GOT3 (cell line): ENCODE results near the gene FAM162A.
"Not testable (repeated sequence)": the region's sequence is repeated elsewhere in the genome, so short reads cannot be mapped to it uniquely, and the experiment has no call there.

ENCODE experiments used
- DNase-seq: peaks from one replicate; lab custom pipeline; 2025; ENCODE audit warnings: mixed read lengths; lab: John Stamatoyannopoulos, UW

The FAM162A gene

GRCh38 chr3:122383771-122384697 is at the start of gene FAM162A:
TSS of gene FAM162A (plus strand) at chr3:122384182. CDS start at chr3:122384266, 84 bp downstream.
- DNase-seq: peak; percentile 69

GRCh38 chr3:122342803-122343202 is 41.2 kb upstream of the FAM162A start:
- no peak for DNase-seq

GRCh38 chr3:122343654-122344053 is 40.3 kb upstream of the FAM162A start:
- DNase-seq: no peak

GRCh38 chr3:122349171-122349570 is 34.8 kb upstream of the FAM162A start:
- no peak for DNase-seq

GRCh38 chr3:122350814-122351418 is 33.1 kb upstream of the FAM162A start:
- no peak for DNase-seq

- no peak for DNase-seq
These were observed 32.4 kb upstream of the FAM162A start for GRCh38 chr3:122351612-122352011.

GRCh38 chr3:122353215-122353614 is 30.8 kb upstream of the FAM162A start:
- DNase-seq: no peak

- DNase-seq: no peak
These were observed 30.0 kb upstream of the FAM162A start for GRCh38 chr3:122353893-122354401.

DNA sequence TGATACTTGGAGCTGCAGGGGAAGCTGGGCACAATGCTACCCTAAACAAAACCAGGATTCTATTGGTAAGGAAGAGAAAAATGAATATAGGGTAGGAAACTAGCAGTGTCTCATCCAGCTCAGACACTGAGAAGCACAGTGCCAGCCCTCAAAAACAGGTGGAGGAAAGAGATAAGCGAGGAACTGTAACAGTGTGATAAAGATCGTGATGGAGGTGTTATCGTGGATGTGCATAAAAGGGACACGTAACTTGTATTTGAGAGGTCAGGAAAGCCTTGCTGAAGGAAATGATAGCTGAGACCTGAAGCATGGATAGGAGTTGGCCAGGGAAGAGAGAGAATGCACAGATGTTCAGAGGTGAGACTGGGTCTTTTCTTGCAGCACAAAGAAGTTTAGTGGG is 28.4 kb upstream of the FAM162A start:
- no peak for DNase-seq

- DNase-seq: no peak
These were observed 27.6 kb upstream of the FAM162A start for GRCh38 chr3:122356402-122356801.

DNA sequence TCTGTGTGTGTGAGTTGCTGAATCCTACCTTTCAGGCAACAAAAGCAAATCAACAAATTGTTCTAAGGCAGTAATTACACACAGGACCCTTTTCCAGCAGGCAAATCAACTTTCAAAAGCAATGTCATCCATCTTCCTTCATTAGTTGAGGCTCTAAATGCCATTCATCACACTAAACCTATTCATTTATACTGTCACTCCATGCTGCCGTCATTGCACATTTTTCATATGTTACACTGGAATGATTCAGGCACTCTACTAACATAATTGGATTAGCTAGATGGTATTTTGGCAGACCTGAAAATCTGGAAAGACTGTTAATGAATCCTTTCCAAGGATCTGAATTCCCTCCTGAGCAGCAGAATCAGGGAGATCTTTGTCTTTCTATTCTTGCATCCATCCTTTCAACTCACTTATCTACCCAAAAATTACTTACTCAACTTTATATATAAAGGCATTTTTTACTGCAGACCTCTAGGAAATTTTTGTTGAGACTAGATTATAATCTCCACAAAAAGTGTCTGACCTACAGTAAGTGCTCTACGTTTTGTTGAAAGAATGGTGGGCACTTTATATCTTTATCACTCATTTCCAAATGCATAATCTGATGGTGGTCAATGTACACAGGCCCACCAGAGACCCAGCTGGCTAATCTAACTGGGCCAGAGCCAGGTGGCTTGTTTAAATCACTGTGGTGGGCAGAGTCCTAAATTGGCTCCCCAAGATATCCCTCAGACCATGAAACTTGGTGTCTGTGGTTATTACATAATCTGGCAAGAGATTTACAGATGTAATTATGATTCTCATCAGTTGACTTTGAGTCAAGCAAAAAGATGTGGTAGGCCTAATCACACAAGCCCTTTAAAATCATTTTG is 25.9 kb upstream of the FAM162A start:
- no peak for DNase-seq

- no peak for DNase-seq
These were observed 25.3 kb upstream of the FAM162A start for GRCh38 chr3:122358703-122359032.

DNA sequence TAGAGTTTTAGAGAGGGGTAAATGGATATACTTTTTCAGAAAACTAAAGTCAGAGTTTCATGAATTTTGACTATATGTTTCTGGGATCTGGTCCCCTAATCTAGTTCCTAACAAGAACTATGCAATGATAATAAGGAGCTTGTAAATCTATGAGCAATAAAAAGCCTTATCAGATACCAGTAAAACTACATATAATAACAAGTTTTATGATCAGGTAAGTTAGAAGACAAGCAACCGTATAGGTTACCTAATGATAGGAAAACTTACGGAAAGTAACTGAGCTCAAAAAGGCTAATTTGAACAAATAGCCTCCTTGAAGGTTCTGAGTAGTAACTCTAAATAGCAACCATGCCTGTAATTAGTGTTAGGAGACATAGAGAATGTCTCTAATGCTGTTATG is 22.0 kb upstream of the FAM162A start:
- no peak for DNase-seq

GRCh38 chr3:122364490-122364889 is 19.5 kb upstream of the FAM162A start:
- DNase-seq: no peak

GRCh38 chr3:122365073-122365472 is 18.9 kb upstream of the FAM162A start:
- no peak for DNase-seq

GRCh38 chr3:122365582-122366378 is 18.2 kb upstream of the FAM162A start:
- not testable (repeated sequence) for DNase-seq

DNA sequence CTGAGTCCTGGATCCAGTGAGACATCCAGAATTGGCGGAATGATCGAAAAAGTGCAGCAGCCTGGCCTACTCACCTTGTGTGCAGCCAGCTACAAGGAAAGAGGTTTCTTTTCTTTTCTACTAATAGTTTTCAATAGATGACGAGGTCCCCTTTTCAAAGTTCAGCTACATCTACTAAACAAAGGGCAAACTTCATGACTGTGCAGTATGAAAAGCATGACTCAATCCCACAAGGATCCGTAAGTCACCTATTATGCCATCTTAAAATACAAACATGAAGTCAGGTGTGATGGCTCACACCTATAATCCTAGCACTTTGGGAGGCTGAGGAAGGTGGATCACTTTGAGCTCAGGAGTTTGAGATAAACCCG is 17.6 kb upstream of the FAM162A start:
- no peak for DNase-seq

GRCh38 chr3:122374034-122374433 is 9.9 kb upstream of the FAM162A start:
- DNase-seq: no peak

GRCh38 chr3:122377975-122378374 is 6.0 kb upstream of the FAM162A start:
- DNase-seq: no peak

- peak; percentile 34 for DNase-seq
These were observed 905 bp upstream of the FAM162A start, which contains the start of gene MIX23 for GRCh38 chr3:122382888-122383666. TSS of gene MIX23 (minus strand) at chr3:122383231. CDS start at chr3:122383224, 7 bp downstream.

DNA sequence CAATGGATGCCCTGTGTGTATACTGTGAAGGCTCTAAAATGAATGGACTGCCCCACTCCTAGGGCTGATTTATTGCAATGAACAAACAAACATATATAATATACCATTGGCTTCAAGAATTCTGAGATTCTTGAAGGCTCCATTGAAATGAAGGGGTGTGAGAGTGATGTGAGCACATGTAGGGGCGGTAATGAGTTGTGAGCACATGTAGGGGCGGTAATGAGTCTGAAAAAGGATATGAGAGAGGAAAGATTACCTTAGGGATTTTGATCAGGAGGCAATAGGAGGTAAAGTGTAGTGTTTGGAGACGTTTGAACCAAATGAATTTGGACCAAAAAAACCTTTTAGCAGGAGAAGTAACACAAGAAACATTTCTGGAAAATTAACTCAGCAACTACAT is 3.7 kb downstream of the FAM162A start:
- DNase-seq: no peak
